HG03066 (cell line): ENCODE results near the gene TBL1XR1.
A peak's percentile ranks its signal among the peaks of the same experiment; 100 is the strongest.

ENCODE experiments used
- ATAC-seq: cut with Tn5 transposase; IDR thresholded peaks from one replicate; pipeline ENCODE4 v1.9.1; 2021; ENCODE audit warnings: low read depth; ENCODE audit not compliant: unreplicated experiment

Gene TBL1XR1

DNA sequence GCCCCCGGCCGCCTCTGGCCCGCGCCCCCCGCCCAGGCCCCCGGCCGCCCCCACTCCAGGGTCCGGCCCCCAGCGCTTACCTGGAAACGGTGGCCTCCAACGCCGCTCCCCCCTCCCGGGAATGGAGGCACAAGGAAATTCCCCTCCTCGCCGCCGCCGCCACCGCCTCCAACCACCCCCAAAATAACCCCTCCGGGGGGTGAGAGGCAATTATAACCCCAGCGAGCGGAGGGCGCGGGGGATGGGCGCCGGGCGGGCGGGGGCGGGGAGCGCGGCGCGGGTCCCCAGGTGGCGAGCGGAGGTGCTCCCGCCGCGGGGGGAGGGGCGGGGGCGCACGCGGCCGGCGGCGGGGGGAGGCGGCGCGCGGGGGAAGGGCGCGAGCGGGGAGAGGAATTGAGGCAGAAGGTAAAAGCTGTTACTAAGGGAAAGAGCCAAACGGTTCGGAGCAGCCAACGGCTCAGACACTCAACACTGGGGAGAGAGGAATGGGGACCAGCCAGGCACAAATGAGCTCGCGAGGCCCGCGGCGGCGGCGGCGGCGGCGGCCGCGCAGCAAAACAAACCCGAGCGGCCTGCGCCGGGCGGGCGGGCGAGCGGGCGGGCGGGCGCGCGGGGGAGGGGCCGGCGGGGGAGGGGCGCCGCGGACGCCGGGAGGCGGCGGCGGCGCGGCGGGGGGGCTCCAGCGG lies at the start of gene TBL1XR1:
TSS of gene TBL1XR1 (minus strand) at position 442 of the 686 bp plus-strand sequence. CDS start 132,505 bp downstream, outside the sequence.
- ATAC-seq = peak; percentile 52

DNA sequence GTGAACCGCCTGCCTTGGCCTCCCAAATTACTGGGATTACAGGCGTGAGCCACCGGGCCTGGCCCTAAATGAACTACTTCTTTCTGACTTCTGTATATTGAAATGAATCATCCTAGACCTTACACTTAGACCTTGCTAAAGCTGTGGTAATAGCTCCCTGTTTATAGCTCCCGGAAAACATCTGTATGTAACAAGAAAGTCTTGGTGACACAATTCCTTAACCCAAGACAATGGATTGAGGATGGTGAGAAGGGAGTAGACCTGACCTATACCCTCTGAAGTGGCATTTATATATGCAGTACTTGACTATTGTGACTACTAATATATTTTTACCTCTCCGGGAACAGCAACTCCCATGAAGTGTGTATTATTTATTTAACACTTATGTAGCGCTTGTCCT lies 48.0 kb upstream of the TBL1XR1 start:
- no peak for ATAC-seq

DNA sequence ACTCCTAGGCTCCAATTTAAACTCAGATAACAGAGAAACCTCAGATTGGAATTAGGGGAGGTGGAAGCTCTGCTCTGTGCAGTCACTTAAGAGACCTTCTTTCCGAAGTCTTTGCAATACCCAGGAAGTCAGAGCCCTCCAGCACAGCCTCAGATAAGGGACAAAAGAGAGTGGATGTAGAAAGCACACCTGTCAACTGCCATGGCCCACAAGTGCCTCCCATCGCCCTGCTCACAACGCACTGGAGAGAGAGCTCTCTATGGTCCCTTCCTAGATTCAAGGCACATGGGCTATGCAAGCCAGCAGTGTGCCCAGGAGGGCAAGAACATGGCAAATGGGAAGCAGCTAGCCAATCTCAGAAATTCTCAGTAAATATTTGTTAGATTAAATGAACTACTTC lies 47.3 kb upstream of the TBL1XR1 start:
- ATAC-seq = no peak

DNA sequence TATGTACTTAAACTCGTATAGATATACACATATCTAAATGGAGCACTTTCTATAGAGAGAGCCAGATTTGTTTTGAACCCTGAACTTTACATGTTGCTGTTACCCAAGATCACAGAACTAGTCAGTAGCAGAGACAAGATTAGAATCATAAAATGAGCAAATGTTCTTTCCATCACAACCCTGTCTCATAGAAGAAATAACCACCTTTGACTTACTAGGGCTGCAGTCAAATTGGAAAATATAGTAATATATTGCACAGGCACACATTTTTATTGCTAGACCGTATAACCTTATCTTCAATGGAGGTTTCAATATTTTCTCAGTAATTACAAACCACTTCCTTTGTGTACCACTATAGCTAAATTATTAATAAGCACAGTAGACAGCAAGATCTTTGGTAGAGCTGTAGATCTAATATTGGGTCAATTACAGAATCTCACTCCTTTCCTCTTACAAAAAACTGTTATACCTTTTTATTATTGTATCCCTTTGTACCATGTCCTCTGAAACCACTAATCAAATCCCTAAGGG lies 41.5 kb upstream of the TBL1XR1 start:
- no peak for ATAC-seq

DNA sequence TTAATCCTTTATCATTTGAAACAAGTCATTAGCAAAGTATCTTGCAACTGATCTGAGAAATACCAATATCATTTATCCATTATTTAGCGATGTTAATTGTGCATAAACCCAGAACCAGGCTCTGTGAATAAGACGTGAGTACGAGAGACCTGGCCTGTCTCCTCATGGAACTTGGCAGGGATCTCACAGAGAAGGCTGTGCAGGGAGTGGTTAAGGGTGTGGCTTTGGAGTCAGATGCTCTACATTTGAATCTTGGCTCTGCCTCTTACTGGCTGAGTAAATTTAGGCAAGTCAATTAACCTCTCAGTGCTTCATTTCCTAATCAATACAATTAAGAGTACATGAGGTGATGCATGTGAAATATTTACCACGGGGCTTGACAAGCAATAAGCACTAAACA lies 39.9 kb upstream of the TBL1XR1 start:
- ATAC-seq = no peak

DNA sequence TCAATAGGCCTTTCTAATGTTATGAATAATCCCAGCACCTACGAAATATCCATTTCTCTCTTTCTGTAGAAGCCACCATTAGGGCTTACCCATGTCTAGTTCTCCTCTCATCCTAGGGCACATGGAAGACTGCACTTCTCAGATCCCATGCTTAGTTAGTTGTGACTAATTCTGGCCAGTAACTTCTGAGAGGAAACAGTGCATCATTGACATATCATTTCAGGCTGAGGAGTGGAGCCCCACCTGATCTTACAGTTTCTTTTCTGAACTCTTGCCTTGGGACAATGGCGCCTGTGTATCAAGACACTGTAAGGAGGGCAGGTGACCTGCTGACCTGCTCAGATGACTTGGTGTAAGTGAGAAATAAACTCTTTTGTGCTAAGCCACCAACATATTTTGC lies 39.4 kb upstream of the TBL1XR1 start:
- no peak for ATAC-seq

DNA sequence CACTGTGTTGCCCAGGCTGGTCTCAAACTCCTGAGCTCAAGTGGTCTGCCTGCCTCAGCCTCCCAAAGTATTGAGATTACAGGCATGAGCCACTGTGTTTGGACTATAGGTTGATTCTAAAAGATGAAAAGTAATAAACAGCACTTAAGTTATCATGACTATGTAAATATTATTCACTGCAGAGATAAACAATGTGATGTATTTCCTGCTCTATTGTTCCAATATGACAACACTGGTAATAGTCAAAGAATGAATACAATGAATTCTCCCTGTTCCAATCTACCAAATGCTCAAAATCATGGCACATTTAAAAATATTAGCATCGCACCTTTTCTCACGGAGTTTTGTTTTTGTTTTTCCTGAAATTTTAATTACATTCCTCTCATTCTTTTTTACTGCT lies 36.8 kb upstream of the TBL1XR1 start:
- no peak for ATAC-seq

DNA sequence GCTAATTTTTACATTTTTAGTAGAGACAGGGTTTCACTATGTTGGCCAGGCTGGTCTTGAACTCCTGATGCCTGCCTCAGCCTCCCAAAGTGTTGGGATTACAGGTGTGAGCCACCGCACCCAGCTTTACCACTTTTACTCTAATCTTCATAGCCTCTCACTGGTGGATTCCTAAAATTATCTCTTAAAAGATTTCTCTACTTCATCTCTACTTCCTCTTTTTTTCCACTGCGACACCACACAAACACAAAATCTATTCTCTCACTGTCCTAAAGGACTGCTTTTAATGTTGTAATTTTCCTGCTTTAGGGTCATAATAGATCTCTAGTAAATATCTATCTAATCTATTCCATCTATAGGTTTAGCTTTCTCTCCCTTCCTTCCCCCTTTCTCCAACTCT lies 34.0 kb upstream of the TBL1XR1 start:
- ATAC-seq = no peak

DNA sequence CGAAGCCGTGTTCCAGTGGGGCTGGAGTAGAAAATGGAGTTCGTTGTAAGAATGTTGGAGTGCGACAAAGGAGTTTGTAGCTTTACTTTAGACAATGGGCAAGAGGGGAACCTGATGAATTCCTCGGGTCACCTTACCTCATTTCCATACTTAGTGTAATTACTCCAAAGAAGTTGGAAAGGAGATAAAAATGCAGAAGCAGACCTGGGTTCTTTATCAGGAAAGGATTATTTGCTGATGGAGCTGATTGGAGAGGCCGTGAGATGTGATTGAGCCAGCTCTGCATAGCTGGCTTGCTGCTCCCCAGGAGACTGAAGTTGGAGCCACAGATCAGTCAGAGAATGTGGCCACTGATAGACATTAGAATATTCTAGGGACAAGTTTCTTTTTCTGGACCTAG lies 33.4 kb upstream of the TBL1XR1 start:
- no peak for ATAC-seq

DNA sequence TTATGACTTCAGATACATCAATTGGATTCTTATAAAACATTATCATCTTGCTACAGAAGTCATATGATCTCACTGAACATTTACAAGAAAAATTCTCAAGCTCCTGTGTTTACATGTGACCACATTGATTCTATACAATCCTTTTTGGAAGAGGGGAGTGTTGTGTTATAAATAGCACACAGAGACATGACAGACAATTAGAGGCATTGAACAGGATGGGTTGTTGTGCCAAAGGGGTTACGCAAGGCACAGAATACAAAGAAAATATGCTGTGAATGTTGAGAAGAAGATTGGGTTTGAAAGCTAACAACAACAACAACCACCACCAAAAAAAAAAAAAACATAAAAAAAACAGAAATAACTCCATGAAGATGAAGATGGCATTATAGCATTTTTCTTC lies 32.5 kb upstream of the TBL1XR1 start:
- no peak for ATAC-seq

DNA sequence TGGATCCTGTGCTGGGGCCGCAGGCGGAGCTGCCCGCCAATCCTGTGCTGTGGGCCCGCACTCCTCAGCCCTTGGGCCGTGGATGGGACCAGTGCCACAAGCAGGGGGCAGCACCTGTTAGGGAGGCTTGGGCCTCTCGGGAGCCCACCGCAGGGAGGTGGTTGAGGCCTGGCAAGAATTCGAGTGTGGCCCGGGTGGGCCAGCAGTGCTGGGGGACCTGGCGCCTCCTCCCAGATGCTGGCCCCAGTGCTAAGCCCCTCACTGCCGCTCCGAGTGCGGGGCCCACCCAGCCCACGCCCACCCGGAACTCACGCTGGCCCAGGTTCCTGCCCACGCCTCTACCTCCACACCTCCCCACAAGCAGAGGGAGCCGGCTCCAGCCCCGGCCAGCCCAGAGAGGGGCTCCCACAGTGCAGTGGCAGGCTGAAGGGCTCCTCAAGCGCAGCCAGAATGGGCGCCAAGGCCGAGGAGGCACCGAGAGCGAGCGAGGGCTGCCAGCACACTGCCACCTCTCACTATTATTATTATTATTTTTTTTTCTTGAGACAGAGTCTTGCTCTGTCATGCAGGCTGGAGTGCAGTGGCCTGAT lies 31.4 kb upstream of the TBL1XR1 start:
- no peak for ATAC-seq

DNA sequence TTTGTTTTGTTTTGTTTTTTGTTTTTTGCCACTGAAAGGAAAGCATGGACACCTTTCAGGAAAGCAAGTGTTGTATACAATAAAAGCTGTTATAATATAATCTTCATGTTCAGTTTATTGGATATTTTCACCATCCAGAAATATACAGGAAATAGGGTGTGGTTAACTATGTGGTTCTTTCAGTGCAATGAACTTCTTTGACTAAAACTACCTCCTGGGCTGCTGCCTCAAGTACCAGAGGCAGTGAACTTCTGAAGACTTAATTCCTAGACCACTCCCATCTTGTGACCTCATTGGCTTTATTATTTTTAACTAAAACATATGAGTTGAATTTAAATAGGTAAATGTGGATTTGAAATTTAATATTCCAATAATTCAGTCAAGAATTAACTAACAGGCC lies 27.1 kb upstream of the TBL1XR1 start:
- no peak for ATAC-seq

DNA sequence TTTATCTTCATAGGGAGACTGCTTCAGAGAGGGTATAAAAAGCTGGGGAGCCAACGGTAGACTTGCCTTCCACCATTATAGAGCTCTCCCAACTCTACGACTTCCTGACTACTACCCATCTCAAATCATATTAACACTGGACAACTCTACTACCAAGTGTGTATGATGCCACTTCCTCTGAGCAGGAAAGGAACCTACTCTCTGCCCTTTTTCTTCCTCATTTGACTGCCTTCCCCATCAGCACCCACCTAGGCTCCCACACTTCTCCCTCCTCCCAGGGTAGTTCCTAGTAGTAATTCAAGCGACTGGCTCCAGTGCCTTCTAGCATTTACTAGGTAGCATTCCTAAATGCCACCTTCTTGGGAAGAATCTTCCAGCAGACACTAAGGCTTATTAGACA lies 24.5 kb upstream of the TBL1XR1 start:
- ATAC-seq = no peak

DNA sequence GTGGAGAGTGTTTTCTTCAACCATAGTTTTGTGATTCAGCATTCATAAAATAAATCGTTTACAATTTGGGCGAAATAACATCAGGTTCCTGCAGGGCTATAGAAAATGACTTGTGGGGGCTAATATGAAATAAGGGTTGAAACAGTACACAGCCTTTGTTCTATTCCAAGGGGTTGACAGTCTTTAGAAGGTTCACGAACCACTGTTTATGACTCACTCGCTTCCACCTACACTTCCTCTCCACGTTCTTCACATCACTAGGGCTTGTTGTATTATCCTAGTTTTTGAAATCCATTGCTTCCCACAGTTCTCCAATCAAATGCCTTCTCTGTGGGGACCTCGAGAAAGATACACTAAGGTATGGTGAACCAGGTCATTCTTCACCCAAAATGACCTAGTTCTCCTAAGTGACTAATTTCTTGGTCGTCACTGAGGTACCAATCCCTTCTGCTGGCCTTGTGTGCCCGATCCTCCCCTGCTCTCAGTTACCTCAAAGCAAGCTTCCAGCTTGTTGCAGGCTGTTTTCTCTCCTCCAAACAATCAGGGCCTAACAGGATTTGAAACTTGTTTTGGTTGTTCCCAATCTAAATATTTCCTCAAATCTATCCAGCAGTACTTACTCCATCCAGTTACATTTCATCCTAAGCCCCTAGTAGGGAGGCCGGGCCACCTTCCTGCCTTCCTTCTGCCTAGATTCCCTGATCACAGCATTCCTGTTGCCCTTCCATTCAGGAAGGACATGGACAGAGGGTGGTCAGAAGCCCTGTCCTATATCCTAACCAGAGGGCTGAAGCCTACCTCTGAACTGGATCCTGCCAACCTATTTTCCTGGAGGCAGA lies 23.1 kb upstream of the TBL1XR1 start:
- ATAC-seq = no peak

DNA sequence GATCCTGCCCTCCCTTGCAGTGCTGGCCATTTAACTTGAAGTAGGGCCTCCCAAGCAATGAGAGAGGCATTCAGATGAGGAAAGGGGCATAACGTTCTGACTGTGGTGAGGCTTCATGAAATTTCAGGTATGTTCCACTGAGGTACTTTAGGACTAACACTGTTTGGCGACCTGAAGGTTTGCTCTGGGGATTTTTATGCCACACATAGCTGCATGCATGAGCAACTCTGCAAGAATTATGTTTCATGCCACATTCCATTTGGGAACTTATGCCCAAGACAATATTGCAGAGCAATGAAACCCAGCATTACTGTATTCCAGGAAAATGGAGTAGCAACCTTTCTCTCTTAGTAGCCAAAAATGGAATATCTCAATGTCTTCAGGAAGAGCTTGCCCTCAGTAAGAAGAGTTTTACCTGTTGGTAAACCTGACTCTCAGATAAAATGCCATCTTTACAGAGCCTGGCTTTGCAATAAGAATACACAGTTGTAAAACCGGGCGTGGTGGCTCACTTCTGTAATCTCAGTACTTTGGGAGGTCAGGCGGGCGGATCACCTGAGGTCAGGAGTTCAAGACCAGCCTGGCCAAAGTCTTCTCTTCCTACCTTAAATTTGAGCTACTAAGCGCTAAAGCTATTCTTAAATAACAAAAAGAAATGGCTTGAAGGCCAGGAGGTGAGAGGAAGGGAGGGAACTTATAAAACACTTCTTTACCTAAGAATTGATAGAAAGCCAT lies 16.7 kb upstream of the TBL1XR1 start:
- no peak for ATAC-seq

DNA sequence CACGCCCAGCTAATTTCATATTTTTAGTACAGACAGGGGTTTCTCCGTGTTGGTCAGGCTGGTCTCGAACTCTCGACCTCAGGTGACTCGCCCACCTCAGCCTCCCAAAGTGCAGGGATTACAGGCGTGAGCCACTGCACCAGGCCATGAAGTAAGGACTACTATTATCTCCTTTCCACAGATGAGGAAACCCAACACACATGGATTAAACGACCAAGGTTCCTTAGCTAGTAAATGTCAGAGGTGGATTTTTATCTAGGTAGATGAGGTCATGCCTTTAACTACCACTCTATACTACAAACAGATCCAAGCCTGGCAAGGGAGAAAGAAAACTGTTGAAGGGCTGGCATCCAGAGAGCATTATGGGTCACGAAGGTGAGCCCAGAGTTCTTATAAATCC lies 15.5 kb upstream of the TBL1XR1 start:
- no peak for ATAC-seq

DNA sequence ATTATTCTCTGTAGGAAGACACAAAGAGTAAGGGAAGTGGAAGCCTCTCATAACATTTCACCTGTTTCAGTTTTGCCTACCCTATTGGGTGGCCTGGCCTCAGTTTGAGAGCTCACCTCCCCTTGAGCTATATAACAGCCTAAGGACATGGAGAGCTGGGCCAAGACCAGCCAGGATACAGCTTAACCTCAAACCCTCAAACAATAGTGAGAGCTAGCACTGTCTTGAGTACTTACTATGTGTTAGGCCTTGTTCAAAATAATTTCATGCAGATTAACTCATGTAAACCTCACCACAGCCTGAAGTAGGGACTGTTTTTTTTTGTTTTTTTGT lies 15.0 kb upstream of the TBL1XR1 start:
- ATAC-seq = no peak

DNA sequence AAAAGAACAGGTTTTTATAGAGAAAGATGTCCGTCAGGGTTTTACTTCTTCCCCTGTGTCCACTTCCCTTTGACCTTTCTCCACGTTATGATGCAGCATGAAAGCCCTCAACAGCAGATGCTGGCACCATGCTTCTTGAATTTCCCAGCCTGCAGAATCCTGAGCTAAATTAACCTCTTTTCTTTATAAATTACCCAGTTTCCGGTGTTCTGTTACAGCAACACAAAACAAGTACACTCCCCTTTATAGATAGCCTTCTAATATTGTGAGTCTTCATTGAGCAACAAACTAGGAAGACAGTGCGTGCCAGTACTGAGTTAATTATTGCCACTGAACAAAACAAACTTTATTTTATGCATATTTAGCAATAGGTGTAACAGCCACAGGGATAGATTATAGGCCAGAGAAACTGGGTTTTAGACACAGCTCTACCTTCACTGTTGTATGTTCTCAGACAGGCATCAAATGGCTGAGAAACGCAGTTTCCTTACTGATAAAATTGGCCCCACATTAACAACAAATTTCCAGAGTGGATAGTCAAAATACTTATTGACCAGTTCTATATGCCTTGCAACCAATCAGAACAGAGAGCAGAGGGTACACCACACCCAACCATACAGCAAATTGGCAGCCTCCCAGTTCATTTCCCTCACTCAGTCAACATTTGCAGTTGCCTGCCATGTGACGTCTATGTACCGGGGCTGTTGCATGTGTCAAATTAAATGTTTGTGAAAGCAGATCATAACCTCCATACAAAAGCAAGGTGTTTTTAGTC lies 14.4 kb upstream of the TBL1XR1 start:
- ATAC-seq = no peak

DNA sequence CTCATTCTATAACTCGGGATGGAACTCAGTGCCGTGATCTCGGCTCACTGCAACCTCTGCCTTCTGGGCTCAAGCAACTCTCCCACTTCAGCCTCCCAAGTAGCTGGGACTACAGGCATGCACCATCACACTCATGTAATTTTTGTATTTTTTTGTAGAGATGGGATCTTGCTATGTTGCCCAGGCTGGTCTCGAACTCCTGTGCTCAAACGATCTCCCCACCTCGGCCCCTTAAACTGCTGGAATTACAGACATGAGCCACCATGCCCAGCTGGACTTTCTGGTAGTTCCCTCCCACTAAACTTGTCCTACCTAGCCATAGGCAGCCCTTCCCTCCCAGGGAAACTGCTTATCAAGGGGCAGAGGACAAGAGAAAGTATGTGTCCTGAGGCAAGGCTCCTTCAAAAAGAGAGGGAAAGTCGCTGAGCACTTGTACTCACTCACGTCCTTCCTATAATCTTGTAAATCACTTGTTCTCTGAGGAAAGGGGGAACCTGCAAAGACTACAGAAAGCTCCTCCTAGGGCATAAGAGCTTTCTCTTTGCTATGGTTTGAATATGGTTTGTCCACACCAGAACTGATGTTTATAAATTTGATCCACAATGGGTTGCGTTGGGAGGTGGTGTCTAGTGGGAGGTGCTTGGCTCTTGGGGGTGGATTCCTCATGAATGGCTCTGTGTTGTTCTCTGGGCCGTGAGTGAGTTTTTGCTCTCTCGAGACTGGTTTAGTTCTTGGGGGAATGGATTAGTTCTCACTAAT lies 13.6 kb upstream of the TBL1XR1 start:
- ATAC-seq = no peak

DNA sequence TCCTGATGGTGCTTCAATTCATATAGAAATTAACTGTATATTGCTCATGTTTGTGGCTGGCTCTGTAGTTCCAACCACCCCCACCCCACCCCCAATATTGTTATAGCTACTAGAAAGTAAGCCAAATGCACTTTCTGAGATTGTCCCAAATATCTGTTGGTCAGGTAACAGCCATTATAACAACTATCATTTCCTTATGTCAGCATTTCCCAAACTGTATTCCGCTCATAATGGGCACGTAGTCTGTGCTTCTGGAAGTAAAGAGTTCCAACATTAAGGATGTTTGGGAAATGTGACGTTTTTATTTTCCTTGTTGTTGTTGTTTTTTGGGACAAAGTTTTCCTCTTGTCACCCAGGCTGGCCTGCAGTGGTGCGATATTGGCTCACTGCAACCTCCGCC lies 12.2 kb upstream of the TBL1XR1 start:
- ATAC-seq = no peak
